Stimulated activated naive CD8-positive, alpha-beta T cell treated with anti-CD3 and anti-CD28 coated beads, Interleukin-15, amount 100 ng/mL, for 72 hours (primary cell): Measurements from ENCODE around the gene NFIA.

Source experiments
- ATAC-seq: fragments of 150-1000 bp; cut with Tn5 transposase; 2 replicates; pipeline ENCODE4 v1.10.0; 2021; ENCODE audit warnings: mild to moderate bottlenecking, moderate library complexity
- DNase-seq, 2 donors: peaks; one replicate each; pipeline ENCODE4 v3.0.0; 2021 to 2022
- H3K27ac Mint-ChIP-seq, 2 donors: one replicate each; pipeline ENCODE4 v1.8.0; 2022; ENCODE audit warnings: mild to moderate bottlenecking in 2 of 2, mixed read lengths in 2 of 2, moderate library complexity in 2 of 2
- H3K27me3 Mint-ChIP-seq: one replicate; pipeline ENCODE4 v1.8.0; 2022; ENCODE audit warnings: mixed read lengths
- H3K4me1 Mint-ChIP-seq: one replicate; pipeline ENCODE4 v1.8.0; 2022; ENCODE audit warnings: mild to moderate bottlenecking, mixed read lengths
- H3K4me3 Mint-ChIP-seq, 2 donors: one replicate each; pipeline ENCODE4 v1.8.0; 2022; ENCODE audit warnings: mild to moderate bottlenecking in 2 of 2, mixed read lengths in 2 of 2, moderate library complexity in 1 of 2
- H3K9me3 Mint-ChIP-seq, 2 donors: one replicate each; pipeline ENCODE4 v1.8.0; 2022; ENCODE audit warnings: mixed read lengths in 2 of 2

The NFIA gene

DNA sequence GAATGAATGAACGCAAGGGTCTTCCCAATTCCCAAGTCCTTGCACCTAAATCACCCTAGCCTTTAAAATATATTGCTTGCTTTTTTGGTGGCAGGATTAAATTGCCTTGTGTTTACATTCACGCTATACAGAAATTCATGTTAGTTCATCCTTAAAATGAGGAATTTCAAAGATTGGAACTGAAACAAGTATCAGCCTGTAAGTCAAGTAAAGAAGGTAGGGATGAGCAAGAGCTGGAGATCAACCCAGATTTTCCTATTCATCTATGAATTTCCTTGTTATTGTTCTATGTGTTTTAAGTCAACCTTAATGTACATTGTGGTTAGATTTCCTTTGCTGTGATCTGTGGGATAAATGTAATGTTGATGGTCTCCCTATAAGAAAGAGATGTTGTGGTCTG lies 248.2 kb downstream of the NFIA start:
- H3K27me3 Mint-ChIP-seq: no peaks in the 10 kb centered on the region
- H3K27ac Mint-ChIP-seq: no peak overlapping the region
- no peaks in the 10 kb centered on the region for H3K9me3 Mint-ChIP-seq
- no peak for DNase-seq
- H3K4me3 Mint-ChIP-seq: no peak overlapping the region
- no peak for ATAC-seq
- peaks cover 26% of the 10 kb centered on the region for H3K4me1 Mint-ChIP-seq

DNA sequence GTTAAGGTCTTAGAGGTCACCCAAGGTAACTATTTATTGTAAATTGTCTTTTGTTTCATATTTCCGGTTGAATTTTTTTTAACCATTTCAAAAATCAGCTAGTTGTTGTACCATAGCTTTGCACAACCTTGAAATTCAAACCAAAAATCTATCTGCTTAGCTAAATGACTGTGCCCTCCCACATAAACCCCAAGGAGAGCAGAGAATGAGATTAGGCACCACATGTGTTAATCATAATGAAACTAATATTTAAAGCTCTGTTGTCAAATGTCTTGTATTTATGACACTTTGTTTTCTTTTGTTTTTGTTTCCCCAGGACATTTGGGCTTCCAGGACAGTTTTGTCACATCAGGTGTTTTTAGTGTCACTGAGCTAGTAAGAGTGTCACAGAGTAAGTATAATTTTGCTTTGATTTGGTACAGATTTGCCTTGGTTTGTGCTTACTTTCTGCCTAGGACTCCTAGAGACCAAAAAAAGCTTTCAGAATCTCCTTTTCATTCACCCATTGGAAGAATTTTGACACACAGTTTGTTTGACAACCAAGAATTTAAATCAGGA lies 249.9 kb downstream of the NFIA start:
- DNase-seq (peak; percentile 26 to 51), ATAC-seq (peak; percentile 98)
- peaks cover 26% of the 10 kb centered on the region for H3K4me1 Mint-ChIP-seq
- H3K27ac Mint-ChIP-seq: peak overlapping the region in 1 of 2 donors; percentile 54
- H3K4me3 Mint-ChIP-seq: peak overlapping the region; percentile 44 to 67
- H3K27me3 Mint-ChIP-seq: no peaks in the 10 kb centered on the region
- no peaks in the 10 kb centered on the region for H3K9me3 Mint-ChIP-seq

DNA sequence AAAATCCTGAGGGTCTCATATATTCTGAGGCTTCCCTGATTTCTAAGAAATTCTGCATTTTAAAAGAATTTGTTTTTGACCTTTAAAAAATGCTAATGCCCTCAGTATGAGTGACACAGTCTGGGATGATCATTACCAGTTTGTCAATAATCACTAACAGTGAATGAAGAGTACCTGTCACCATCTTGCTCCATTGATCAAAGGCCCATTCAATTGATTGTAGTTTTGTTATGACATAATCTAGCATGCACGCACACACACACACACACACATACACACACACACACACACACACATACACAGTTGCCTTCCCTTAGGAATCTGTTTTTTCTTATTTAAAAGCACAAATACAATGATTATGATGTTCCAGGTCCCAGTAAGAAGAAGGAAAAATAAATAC lies 250.4 kb downstream of the NFIA start:
- Mint-ChIP-seq H3K27ac (peak overlapping the region in 1 of 2 donors; percentile 54), H3K4me3 (no peak overlapping the region), H3K9me3 (no peaks in the 10 kb centered on the region), H3K4me1 (peaks cover 26% of the 10 kb centered on the region), H3K27me3 (no peaks in the 10 kb centered on the region)
- ATAC-seq (no peak), DNase-seq (no peak)

DNA sequence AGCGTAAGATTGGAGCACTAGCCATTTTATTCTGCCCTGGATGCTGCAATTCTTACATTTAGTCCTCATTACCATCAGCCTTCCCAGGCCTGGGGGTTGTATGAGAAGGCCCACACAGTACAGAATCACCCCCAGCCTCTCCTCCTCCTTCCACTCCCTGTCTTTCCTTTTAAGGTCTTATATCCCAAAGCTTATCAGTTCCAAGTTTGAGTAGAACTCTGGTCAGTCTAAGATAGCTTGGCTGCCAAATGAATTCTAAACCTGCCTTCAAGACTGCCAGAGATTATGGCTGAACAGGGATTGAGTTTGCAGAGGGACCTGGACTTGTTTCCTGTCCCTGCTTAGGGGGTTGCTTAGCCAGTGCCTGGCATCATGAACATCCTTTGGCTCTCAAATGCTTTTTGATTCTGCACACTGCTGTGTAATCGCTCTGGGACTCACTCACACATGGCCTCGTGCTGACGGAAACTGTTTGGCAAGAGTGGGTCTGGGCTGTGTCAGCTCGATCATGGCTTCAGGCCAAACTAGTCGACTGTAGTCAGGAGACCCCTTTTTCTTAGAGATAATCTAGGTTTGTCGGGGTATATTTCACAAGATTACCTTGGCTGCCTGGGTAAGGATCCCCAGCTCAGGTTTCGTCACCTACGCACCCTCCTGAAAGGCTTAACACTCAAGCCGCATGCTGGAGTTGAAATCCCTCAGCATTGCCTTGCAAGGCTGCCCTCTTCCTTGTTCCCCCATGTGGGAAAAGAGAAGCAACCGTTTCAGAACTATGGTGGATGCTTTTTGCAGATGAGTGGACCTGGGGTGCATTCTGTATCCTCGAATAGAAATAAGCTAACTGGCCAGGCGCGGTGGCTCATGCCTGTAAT lies 252.6 kb downstream of the NFIA start:
- no peak for DNase-seq
- Mint-ChIP-seq H3K4me3 (no peak overlapping the region), H3K9me3 (no peaks in the 10 kb centered on the region), H3K27me3 (no peaks in the 10 kb centered on the region), H3K4me1 (peaks cover 25% of the 10 kb centered on the region), H3K27ac (no peak overlapping the region)
- ATAC-seq: no peak

DNA sequence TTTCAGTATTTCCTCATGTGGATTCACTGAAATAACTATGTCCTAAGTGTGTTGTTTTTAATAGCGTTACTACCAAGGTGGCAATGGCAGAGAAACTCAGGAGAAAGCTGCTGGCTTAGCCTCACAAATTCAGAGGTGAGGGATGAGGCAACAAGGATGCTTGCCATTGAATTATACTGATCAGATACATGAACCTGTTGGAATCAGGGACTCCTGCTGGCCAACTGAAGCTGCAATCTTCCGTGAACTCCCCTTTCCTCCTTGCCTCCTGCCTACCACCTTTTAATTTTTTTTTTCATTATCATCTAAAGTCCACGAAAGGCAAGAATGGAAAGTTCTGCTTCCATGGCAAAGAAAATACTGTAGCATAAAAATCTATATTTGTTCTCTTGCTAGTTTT lies 254.7 kb downstream of the NFIA start:
- DNase-seq: no peak
- H3K27ac Mint-ChIP-seq: peak overlapping the region in 1 of 2 donors; percentile 11
- peaks cover 11% of the 10 kb centered on the region for H3K4me1 Mint-ChIP-seq
- no peak overlapping the region for H3K4me3 Mint-ChIP-seq
- H3K27me3 Mint-ChIP-seq: no peaks in the 10 kb centered on the region
- no peaks in the 10 kb centered on the region for H3K9me3 Mint-ChIP-seq
- no peak for ATAC-seq

DNA sequence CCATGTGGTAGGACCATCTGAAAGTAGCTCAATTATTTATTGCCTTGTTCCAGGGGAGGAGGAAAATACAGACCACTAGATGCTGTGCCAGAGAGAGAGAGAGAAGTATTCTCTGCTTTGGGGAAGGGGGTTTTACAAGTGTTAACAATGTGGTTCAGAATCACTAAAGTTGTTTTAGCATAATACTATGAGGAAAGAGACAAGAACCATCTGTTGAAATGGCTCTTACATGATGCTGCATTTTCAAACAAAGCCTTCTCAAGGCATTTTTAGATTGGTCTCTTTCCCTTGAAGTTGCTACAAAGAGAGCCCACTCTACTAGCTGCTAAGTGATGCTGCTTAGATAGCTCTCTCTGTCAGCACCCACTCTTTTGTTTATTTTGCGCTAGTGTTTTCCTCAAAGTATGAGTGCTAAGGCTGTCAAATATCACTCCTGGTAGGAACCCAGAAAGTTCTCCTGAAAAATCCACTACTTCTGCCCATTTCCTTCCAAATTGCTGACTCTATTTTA lies 255.1 kb downstream of the NFIA start:
- Mint-ChIP-seq H3K4me3 (no peak overlapping the region), H3K4me1 (peaks cover 6% of the 10 kb centered on the region), H3K27me3 (no peaks in the 10 kb centered on the region), H3K9me3 (no peaks in the 10 kb centered on the region), H3K27ac (peak overlapping the region in 1 of 2 donors; percentile 11)
- no peak for ATAC-seq
- no peak for DNase-seq

DNA sequence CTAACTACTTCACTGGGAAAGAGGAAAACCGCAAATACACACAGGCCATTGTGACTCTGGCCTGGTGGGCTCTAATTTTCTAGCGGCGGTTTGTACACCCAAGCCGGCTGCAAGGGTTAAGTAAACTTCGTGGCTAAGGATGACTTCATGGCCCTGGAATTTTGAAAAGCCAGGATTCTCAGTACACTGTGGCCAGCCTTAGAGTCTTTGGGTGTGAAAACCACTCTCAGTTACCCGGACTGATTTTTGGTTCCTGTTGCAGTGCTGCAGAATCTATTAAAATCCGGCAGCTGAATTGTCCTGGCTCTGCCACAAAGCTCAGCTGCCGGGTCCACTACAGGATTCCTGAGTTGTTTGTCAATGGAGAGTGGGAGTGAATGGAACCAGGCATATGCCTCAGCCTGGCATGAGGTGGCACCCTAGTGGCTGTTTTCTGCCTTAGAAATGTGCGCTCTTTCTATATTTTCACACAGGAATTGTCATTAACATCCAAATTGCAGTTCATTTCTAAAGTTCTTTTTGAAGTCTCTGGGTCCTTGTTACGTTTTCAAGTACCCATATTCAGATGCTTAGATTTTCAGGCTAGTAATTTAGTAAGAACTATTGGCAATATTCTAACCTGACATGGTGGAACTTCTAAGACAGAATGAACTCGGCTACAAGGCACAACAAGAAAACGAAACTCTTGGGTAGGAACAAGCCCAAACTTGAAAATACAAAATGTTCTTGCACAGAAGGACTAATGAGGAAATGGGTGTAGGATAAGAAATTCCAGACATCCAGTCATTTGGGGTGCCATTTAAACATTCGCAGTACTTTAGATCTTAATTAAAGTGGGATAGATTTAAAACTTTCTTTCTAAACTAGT lies 255.9 kb downstream of the NFIA start:
- no peak for ATAC-seq
- DNase-seq: no peak
- Mint-ChIP-seq H3K27me3 (no peaks in the 10 kb centered on the region), H3K4me3 (no peak overlapping the region), H3K4me1 (no peaks in the 10 kb centered on the region), H3K9me3 (no peaks in the 10 kb centered on the region), H3K27ac (no peak overlapping the region)

DNA sequence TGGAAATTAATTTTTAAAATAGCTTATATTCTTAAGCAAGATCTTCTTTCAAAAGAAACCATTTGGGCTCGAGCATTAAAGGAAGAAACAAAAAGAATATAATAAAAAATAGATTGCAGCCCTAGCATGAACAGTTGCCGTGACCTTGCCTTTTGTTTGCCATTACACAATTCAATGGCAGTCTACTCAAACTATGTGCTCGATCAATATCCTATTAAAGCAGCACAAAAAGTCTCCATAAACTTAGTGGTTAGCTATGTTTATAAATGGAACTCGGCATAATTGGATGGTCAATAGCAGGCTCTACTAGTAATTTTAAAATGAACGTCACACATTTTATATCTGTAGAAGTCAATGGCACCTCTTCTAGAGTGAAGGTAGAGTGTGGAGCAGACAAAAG lies 256.5 kb downstream of the NFIA start:
- Mint-ChIP-seq H3K9me3 (no peaks in the 10 kb centered on the region), H3K4me3 (no peak overlapping the region), H3K27ac (no peak overlapping the region), H3K4me1 (no peaks in the 10 kb centered on the region), H3K27me3 (no peaks in the 10 kb centered on the region)
- ATAC-seq (no peak), DNase-seq (no peak)

DNA sequence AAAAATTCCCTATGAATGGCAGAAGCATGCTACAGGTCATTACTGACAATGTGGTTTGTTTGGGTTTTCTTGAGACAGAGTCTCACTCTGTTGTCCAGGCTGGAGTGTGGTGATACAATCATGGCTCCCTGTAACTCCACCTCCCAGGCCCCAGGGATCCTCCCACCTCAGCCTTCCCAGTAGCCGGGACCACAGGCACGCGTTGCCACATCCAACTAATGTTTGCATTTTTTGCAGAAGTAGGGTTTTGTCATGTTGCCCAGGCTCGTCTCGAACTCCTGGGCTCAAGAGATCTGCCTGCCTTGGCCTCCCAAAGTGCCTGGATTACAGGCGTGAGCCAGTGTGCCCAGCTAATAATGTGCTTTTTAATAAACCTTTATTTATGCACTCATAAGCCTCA lies 259.1 kb downstream of the NFIA start:
- H3K9me3 Mint-ChIP-seq: peaks cover 0 to 2% of the 10 kb centered on the region in 2 donors

DNA sequence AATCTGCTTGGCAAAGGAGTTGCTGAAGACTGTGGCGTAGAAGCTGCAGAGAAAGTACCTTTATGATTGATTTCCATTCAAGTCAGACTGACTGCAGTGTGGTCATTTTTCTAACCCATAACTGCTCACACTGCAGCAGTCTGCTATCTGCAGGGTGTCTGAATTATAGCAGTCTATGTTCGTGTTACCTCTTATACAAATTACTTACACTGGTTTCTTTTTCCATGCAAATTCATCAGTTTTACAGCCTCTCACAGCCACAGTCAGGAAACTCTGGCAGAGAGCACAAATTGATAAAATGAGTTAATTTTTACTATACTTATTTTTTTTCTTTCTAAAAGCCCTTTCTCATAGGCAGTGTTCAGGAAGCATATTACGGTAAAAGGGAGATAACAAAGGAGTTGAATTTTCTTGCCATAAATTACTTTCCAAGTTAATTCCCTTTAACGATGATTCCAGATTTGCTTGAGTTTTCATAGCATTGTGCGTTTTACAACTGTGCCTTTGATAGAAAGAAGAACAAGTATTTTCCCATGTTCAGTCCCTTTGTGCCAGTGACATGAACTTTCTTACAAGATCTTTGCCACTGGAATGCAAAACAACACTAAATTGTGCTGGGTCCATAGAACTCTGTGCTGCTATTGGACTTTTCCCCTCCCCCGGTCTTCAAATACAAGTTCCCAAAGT lies 261.5 kb downstream of the NFIA start:
- DNase-seq (no peak), ATAC-seq (no peak)
- Mint-ChIP-seq H3K4me3 (no peak overlapping the region), H3K9me3 (peaks cover 0 to 13% of the 10 kb centered on the region in 2 donors), H3K27ac (no peak overlapping the region), H3K4me1 (no peaks in the 10 kb centered on the region), H3K27me3 (no peaks in the 10 kb centered on the region)

More for the DNA sequence above, 259.1 kb downstream of the NFIA start:
- H3K4me3 Mint-ChIP-seq: no peak overlapping the region
- DNase-seq (no peak), ATAC-seq (no peak)
- no peaks in the 10 kb centered on the region for H3K27me3 Mint-ChIP-seq
- no peaks in the 10 kb centered on the region for H3K4me1 Mint-ChIP-seq
- no peak overlapping the region for H3K27ac Mint-ChIP-seq

DNA sequence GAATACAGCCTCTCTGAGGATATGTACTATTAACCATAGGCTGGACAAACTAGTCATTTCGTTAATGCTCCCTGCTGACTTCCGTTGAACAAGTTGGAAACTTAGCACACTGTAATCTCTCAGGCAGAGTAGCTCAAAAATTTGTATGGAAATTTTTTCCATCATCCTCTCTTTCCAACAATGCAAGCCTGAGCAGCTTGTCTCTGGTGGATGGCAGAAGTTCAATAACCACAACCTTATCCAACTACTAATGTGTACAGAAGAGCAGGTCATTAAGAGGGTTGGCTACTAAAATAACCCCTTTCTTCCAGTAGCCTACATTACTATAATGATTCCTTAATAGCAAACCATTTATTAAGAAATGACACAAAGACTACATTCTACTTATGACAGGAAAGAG lies 262.3 kb downstream of the NFIA start:
- H3K9me3 Mint-ChIP-seq: peaks cover 0 to 13% of the 10 kb centered on the region in 2 donors
- DNase-seq: no peak
- no peak overlapping the region for H3K4me3 Mint-ChIP-seq

DNA sequence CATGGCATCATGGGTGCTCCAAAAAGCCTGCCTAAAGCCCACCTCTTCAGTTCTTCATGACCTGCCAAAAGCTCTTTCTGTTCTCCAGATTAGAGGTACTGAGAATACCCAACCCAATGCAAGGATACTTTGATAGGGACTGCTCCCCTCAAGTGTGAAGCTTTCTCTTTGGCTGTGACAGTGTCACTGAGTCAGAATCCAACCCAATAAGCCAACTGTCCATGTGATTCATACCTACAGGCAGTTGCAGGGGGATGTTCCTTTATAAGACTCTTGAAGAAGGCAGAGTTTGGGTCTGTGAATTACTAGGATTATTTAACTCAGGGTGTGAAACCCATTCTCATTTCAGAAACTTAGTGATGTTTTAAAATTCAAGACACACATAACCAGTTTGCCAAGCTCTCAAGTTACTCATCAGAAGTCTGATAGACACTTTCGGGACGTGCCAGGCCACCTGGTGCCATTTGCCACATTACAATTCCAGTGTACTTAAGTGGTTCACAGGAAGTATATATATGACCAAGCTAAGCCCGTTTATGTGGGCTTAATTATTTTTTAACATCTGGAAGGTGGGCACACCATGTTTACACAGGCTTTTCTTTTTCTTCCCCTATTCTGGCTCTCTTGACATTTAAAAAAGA lies 265.8 kb downstream of the NFIA start:
- DNase-seq: no peak
- Mint-ChIP-seq H3K27me3 (no peaks in the 10 kb centered on the region), H3K9me3 (peaks cover 0 to 13% of the 10 kb centered on the region in 2 donors), H3K4me1 (no peaks in the 10 kb centered on the region), H3K4me3 (no peak overlapping the region), H3K27ac (no peak overlapping the region)
- ATAC-seq: peak; percentile 53

More for the DNA sequence above, 262.3 kb downstream of the NFIA start:
- ATAC-seq: no peak
- no peaks in the 10 kb centered on the region for H3K27me3 Mint-ChIP-seq
- no peak overlapping the region for H3K27ac Mint-ChIP-seq
- H3K4me1 Mint-ChIP-seq: no peaks in the 10 kb centered on the region

DNA sequence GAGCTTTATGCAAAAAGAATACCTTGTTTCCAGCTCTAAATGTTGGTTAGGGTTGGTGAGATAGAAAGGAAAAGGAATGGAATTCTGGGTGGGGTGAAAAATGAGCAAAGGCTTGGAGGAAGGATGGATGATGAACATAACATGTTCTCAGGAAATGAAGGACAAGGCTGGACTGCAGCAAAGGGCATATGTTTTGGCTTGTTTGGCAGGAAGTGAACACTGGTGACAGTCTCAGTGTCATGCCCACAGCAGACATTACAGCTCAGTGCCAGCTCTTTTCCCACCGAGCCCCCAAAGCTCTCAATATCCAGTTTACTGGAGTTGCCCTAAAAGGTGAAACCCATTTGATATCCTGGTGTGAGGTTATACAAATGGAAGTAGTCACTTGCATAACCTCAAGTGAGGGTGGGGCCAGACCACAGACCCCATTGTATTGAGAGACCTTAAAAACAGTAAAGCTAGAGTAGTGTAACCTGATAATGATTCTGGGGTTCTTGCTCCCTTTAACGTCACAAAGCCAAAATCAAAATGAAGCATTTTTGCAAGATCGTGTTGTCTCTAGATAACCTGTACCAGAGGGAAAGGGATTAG lies 270.6 kb downstream of the NFIA start:
- no peaks in the 10 kb centered on the region for H3K4me1 Mint-ChIP-seq
- H3K9me3 Mint-ChIP-seq: no peaks in the 10 kb centered on the region
- no peak for DNase-seq
- no peak overlapping the region for H3K27ac Mint-ChIP-seq
- ATAC-seq: no peak
- H3K27me3 Mint-ChIP-seq: no peaks in the 10 kb centered on the region
- H3K4me3 Mint-ChIP-seq: no peak overlapping the region

DNA sequence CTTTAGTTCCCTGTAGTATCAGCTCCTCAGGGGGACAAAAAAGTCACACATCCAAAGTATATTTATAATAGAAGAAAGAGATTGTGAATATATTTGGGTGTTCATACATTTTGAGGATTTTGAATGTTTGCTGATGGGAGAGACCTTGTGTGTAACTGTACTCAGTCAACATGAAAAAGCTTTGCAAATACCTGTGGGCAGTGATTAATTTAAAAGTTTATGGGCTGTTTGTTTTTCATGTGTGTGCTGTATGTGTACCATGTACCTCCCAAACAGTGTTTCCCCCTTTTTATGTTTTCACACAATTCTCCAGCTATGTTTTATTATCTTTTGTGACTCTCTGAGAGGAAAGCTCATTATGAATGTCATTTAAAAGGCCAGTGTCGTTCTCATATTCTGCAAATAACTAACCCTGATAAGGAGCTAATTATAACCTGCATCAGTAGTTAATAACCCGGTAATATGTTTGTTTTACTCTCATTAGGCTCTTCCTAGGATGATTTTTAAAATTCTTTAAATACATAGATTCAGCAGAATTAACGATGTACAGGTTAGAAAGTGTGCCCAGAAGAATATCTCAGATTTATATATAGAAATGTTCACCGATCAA lies 271.5 kb downstream of the NFIA start:
- Mint-ChIP-seq H3K4me1 (no peaks in the 10 kb centered on the region), H3K27me3 (no peaks in the 10 kb centered on the region), H3K27ac (no peak overlapping the region), H3K9me3 (no peaks in the 10 kb centered on the region), H3K4me3 (no peak overlapping the region)
- no peak for DNase-seq
- ATAC-seq: no peak
